Activated CD8-positive, alpha-beta T cell treated with anti-CD3 and anti-CD28 coated beads, Interleukin-2, amount 10 ng/mL, durations not matched to agents 7 days and 5 days (primary cell): Measurements from ENCODE around the gene MYOM1. TPM values are rescaled to one million over a fixed set of nuclear protein-coding genes. Genes with fewer than 3 reads are reported as not detected.

ENCODE experiments used
- ATAC-seq: fragments of 150-1000 bp; cut with Tn5 transposase; one replicate; pipeline ENCODE4 v1.10.0; 2021; ENCODE audit warnings: moderate library complexity
- CTCF ChIA-PET: fragments of 350-600 bp; sonication (Branson Sonifier 250); formaldehyde crosslinking; loops from one replicate; lab custom pipeline; 2021; ENCODE audit warnings: antibody characterized with exemption; lab: Charles Lee
- POLR2A ChIA-PET: fragments of 350-600 bp; sonication (Branson Sonifier 250); formaldehyde crosslinking; loops from one replicate; lab custom pipeline; 2021; ENCODE audit warnings: antibody characterized with exemption; lab: Charles Lee
- DNase-seq: peaks from one replicate; pipeline ENCODE4 v3.0.0-alpha.2; 2020
- H3K27ac Mint-ChIP-seq: one replicate; pipeline ENCODE4 v1.8.0; 2021; ENCODE audit warnings: mild to moderate bottlenecking, mixed read lengths
- H3K27me3 Mint-ChIP-seq: one replicate; pipeline ENCODE4 v1.8.0; 2021; ENCODE audit warnings: low read depth, mixed read lengths
- H3K36me3 Mint-ChIP-seq: one replicate; pipeline ENCODE4 v1.8.0; 2021; ENCODE audit warnings: low read depth, mixed read lengths
- H3K4me1 Mint-ChIP-seq: one replicate; pipeline ENCODE4 v1.8.0; 2021; ENCODE audit warnings: low read depth, mixed read lengths
- H3K4me3 Mint-ChIP-seq: one replicate; pipeline ENCODE4 v1.8.0; 2021; ENCODE audit warnings: mild to moderate bottlenecking, mixed read lengths
- H3K9me3 Mint-ChIP-seq: one replicate; pipeline ENCODE4 v1.8.0; 2022; ENCODE audit warnings: mixed read lengths; ENCODE audit not compliant: insufficient read depth
- total RNA-seq, 2 experiments: library from RNA; stranded (reverse); gene quantifications; one replicate each; pipeline ENCODE4 v1.2.3, GENCODE V29; 2021

The MYOM1 gene
- total RNA-seq, 2 experiments from 2014 or later = 1.3 to 1.5 TPM

DNA sequence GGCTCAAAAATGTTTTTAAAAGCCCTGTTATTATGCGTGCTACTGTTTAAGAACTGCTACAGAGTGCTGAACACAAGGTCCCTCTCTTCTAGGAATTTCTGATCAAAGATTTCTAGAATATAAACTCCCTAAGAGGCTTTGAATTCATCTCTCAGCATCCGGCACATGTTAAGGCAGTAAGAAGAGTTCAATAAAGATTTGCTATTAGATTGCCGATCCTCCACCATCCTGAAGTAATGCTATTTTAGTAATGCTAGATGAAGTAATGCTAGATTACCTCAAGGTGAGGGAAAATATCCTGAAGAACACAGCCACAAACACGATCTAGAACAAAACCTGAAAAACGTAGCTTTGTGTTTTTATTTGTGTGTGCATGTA lies 41.2 kb upstream of the MYOM1 start:
- peak overlapping the region; percentile 100 for H3K27ac Mint-ChIP-seq
- H3K4me1 Mint-ChIP-seq = peaks cover 77% of the 10 kb centered on the region
- no peaks in the 10 kb centered on the region for H3K27me3 Mint-ChIP-seq
- ATAC-seq = no peak
- ChIA-PET CTCF (interaction anchor here (0.7 to 3.5 kb wide), 6 partner anchors 10 to 344 kb away, joined by 3 to 18 read pairs (median 5); partner anchors contain the start of gene MYL12A), POLR2A (interaction anchor here (0.6 to 6.5 kb wide), 16 partner anchors 11 to 689 kb away, joined by 3 to 218 read pairs (median 4); partner anchors contain the start of genes METTL4, MYL12A and NDC80)
- peak overlapping the region; percentile 90 for H3K4me3 Mint-ChIP-seq
- H3K9me3 Mint-ChIP-seq = no peaks in the 10 kb centered on the region
- DNase-seq = no peak
- H3K36me3 Mint-ChIP-seq = peaks cover 70% of the 10 kb centered on the region

GRCh38 chr18:3257627-3258120 lies 37.9 kb upstream of the MYOM1 start:
- POLR2A ChIA-PET = interaction anchor here (2.9 kb wide), 1 partner anchor 10 kb away, joined by 10 read pairs; the partner anchor contains the start of gene MYL12A
- H3K4me3 Mint-ChIP-seq = no peak overlapping the region
- ATAC-seq = no peak

GRCh38 chr18:3256693-3257626 lies 37.2 kb upstream of the MYOM1 start:
- Mint-ChIP-seq H3K27ac (peak overlapping the region; percentile 63), H3K9me3 (no peaks in the 10 kb centered on the region), H3K27me3 (no peaks in the 10 kb centered on the region), H3K4me3 (no peak overlapping the region), H3K36me3 (peaks cover 81% of the 10 kb centered on the region), H3K4me1 (peaks cover 86% of the 10 kb centered on the region)
- ChIA-PET POLR2A (interaction anchor here (2.9 kb wide), 1 partner anchor 9 kb away, joined by 10 read pairs; the partner anchor contains the start of gene MYL12A), CTCF (no interaction called here)
- DNase-seq (no peak), ATAC-seq (no peak)

More at GRCh38 chr18:3257627-3258120, 37.9 kb upstream of the MYOM1 start:
- H3K27me3 Mint-ChIP-seq = no peaks in the 10 kb centered on the region
- CTCF ChIA-PET = no interaction called here
- DNase-seq = no peak
- peaks cover 80% of the 10 kb centered on the region for H3K4me1 Mint-ChIP-seq
- peak overlapping the region; percentile 31 for H3K27ac Mint-ChIP-seq
- H3K36me3 Mint-ChIP-seq = peaks cover 78% of the 10 kb centered on the region
- no peaks in the 10 kb centered on the region for H3K9me3 Mint-ChIP-seq

GRCh38 chr18:3255611-3256165 lies 35.9 kb upstream of the MYOM1 start:
- Mint-ChIP-seq H3K4me3 (no peak overlapping the region), H3K4me1 (peaks cover 89% of the 10 kb centered on the region), H3K9me3 (no peaks in the 10 kb centered on the region), H3K36me3 (peaks cover 85% of the 10 kb centered on the region), H3K27me3 (no peaks in the 10 kb centered on the region), H3K27ac (peak overlapping the region; percentile 35)
- POLR2A ChIA-PET = interaction anchor here (1.2 to 2.9 kb wide), 2 partner anchors 8 to 194 kb away, joined by 5 to 10 read pairs; partner anchors contain the start of gene MYL12A
- ATAC-seq (no peak), DNase-seq (no peak)
- CTCF ChIA-PET = interaction anchor here (1.2 kb wide), 1 partner anchor 42 kb away, joined by 4 read pairs; no protein-coding TSS in a partner anchor

DNA sequence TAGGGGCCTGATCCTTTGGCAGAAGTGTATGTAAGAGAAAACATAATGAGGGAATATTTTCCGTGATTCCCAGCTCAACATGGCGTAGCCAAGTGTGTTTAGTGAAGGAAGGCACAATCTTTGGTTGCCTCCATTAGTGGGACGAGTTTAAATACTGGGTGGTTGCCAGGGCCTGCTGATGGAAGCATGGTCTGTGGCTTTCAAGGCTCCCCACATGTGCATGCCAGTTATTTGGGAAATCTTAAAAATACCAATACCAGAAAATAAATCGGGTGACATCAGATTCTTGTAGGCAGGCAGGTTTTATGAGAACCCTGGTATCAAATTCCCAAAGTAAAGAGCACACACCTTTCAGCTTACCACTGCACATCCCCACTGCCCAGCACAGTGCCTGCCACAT lies 35.0 kb upstream of the MYOM1 start:
- no peak overlapping the region for H3K4me3 Mint-ChIP-seq
- H3K36me3 Mint-ChIP-seq = peaks cover 93% of the 10 kb centered on the region
- POLR2A ChIA-PET = interaction anchor here (1.2 to 2.9 kb wide), 2 partner anchors 7 to 193 kb away, joined by 5 to 10 read pairs; partner anchors contain the start of gene MYL12A

DNA sequence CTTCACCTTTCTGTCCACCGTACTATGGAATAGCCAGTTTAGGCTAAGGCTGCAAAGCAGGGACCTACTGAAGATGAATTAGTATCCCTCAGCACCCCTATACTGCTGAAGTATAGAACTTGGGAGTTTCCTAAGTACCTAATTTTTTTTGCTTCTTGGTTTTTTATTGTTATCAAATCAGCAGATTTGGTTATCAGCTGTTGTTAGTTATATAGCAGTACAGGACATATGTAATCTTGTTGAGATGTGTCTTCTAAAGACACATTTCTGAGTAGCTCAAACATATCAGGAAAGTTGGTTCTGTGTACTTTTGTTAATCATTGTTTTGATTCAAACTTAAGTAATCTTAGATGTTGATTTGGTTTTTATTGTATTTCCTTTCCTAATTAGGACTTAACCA lies 33.1 kb upstream of the MYOM1 start:
- H3K4me1 Mint-ChIP-seq = peaks cover 68% of the 10 kb centered on the region
- no peaks in the 10 kb centered on the region for H3K9me3 Mint-ChIP-seq
- H3K27ac Mint-ChIP-seq = peak overlapping the region; percentile 17
- H3K27me3 Mint-ChIP-seq = no peaks in the 10 kb centered on the region
- peaks cover 91% of the 10 kb centered on the region for H3K36me3 Mint-ChIP-seq
- ChIA-PET POLR2A (interaction anchor here (0.8 to 8.3 kb wide), 4 partner anchors 9 to 196 kb away, joined by 3 to 218 read pairs (median 4); partner anchors contain the start of gene MYL12B), CTCF (interaction anchor here (0.8 to 1.4 kb wide), 2 partner anchors 12 to 259 kb away, joined by 3 read pairs; no protein-coding TSS in a partner anchor)
- H3K4me3 Mint-ChIP-seq = peak overlapping the region; percentile 71
- no peak for DNase-seq
- ATAC-seq = no peak

More for the DNA sequence above, 35.0 kb upstream of the MYOM1 start:
- ATAC-seq (no peak), DNase-seq (no peak)
- no peaks in the 10 kb centered on the region for H3K9me3 Mint-ChIP-seq
- no peak overlapping the region for H3K27ac Mint-ChIP-seq
- CTCF ChIA-PET = interaction anchor here (0.9 kb wide), 1 partner anchor 192 kb away, joined by 3 read pairs; no protein-coding TSS in a partner anchor
- H3K27me3 Mint-ChIP-seq = no peaks in the 10 kb centered on the region
- peaks cover 85% of the 10 kb centered on the region for H3K4me1 Mint-ChIP-seq

DNA sequence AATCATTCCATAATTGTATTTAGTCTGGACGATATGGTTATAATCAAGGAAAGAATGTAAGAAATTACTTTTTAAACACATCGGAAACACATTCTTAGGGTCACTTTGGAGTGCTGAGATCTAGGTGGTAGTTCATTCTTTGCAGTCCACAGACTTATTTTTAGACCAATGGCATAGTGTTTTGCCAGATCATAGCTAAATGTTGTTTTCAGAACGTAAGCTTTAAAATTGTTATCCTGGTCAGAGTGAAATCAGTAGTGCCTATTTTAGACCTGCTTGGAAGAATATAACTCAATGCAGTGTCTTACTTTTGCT lies 32.2 kb upstream of the MYOM1 start:
- Mint-ChIP-seq H3K27me3 (no peaks in the 10 kb centered on the region), H3K4me1 (peaks cover 59% of the 10 kb centered on the region), H3K27ac (peak overlapping the region; percentile 54), H3K36me3 (peaks cover 85% of the 10 kb centered on the region), H3K9me3 (no peaks in the 10 kb centered on the region), H3K4me3 (peak overlapping the region; percentile 71)
- ChIA-PET POLR2A (interaction anchor here (1.9 to 8.3 kb wide), 2 partner anchors 10 to 190 kb away, joined by 4 to 218 read pairs; partner anchors contain the start of gene MYL12B), CTCF (interaction anchor here (0.9 to 1.4 kb wide), 2 partner anchors 258 to 344 kb away, joined by 3 read pairs; no protein-coding TSS in a partner anchor)
- ATAC-seq (no peak), DNase-seq (no peak)

DNA sequence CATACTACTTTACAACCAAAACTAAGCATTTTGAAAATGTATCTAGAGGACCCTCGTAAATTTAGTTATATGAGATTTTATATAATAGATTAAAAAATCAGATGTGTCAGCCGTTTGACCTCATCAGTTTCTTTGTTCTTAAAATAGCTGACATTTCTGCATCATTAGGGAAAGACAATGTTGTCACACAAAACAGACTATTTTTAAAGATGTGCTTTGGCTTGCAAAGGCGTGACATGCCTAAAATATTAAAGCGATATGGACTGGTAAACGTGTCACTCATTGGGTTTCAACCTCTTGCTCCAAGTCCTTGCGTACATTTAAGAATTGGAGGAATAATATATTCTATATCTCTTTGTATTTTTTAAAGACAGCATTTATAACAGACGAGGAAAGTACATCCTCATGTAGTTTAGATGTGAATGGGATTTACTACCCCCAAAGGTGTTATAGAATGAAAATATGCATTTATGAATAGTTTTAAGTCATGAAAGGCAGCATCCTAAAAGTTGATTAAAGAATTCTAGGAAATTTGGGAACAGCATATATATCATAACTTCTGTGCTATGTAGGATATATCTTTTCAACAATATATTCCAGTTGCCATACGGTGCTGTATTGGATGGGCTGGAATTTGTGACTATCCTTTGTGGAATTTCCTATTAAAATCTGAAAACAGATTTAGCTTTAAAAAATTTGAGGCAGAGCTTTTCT lies 31.6 kb upstream of the MYOM1 start:
- Mint-ChIP-seq H3K36me3 (peaks cover 79% of the 10 kb centered on the region), H3K9me3 (no peaks in the 10 kb centered on the region), H3K27ac (peak overlapping the region; percentile 54), H3K4me1 (peaks cover 54% of the 10 kb centered on the region), H3K27me3 (no peaks in the 10 kb centered on the region), H3K4me3 (peak overlapping the region; percentile 71)
- DNase-seq = no peak
- no peak for ATAC-seq
- POLR2A ChIA-PET = interaction anchor here (0.6 to 8.3 kb wide), 6 partner anchors 10 to 615 kb away, joined by 3 to 218 read pairs (median 4); partner anchors contain the start of genes MYL12B and SMCHD1
- CTCF ChIA-PET = interaction anchor here (0.8 to 1.4 kb wide), 9 partner anchors 9 to 415 kb away, joined by 3 to 6 read pairs (median 3); no protein-coding TSS in a partner anchor

GRCh38 chr18:3250237-3251107 lies 30.7 kb upstream of the MYOM1 start:
- POLR2A ChIA-PET = interaction anchor here (0.6 to 8.3 kb wide), 10 partner anchors 11 to 614 kb away, joined by 3 to 218 read pairs (median 4); partner anchors contain the start of genes MYL12B and SMCHD1
- peak overlapping the region; percentile 92 for H3K27ac Mint-ChIP-seq

More at GRCh38 chr18:3250237-3251107, 30.7 kb upstream of the MYOM1 start:
- peaks cover 70% of the 10 kb centered on the region for H3K36me3 Mint-ChIP-seq
- DNase-seq (no peak), ATAC-seq (no peak)
- CTCF ChIA-PET = interaction anchor here (0.8 to 2.8 kb wide), 8 partner anchors 10 to 416 kb away, joined by 3 to 18 read pairs (median 4); partner anchors contain the start of gene MYL12B
- H3K4me3 Mint-ChIP-seq = peak overlapping the region; percentile 82
- H3K4me1 Mint-ChIP-seq = peaks cover 52% of the 10 kb centered on the region
- no peaks in the 10 kb centered on the region for H3K9me3 Mint-ChIP-seq
- H3K27me3 Mint-ChIP-seq = no peaks in the 10 kb centered on the region
